GM23248 (cell line): ENCODE data around the gene SMOC2.
"Not testable (repeated sequence)": the region's sequence is repeated elsewhere in the genome, so short reads cannot be mapped to it uniquely, and the experiment has no call there.

Experiments used
- EZH2 ChIP-seq: fragments of 200-600 bp; sonication (generic); IDR thresholded peaks from 2 replicates; pipeline ENCODE4 v1.6.1; 2018; ENCODE audit warnings: antibody characterized with exemption, mild to moderate bottlenecking; ENCODE audit not compliant: insufficient read depth, poor library complexity, severe bottlenecking
- EZH2phosphoT487 ChIP-seq: fragments of 200-600 bp; sonication (generic); IDR thresholded peaks from 2 replicates; pipeline ENCODE4 v1.6.1; 2018; ENCODE audit warnings: antibody characterized with exemption, moderate library complexity, mild to moderate bottlenecking, low read depth; ENCODE audit not compliant: insufficient read depth

- not testable (repeated sequence) for TF ChIP-seq EZH2, EZH2phosphoT487
Measured at GRCh38 chr6:168573276-168573835, 132.4 kb downstream of the SMOC2 start.
